ENCODE measurements around the gene SYT7.

Gene SYT7

GRCh38 chr11:61586792-61587430 lies 6.0 kb upstream of the SYT7 start:
- DNase-seq (ENCODE audit: extremely low read depth in 1 of 2, low read depth in 1 of 2) = no peak

GRCh38 chr11:61585115-61585514 lies 4.2 kb upstream of the SYT7 start:
- no peak for DNase-seq (ENCODE audit: extremely low read depth in 1 of 2, low read depth in 1 of 2)

- DNase-seq (ENCODE audit: extremely low read depth in 1 of 2, low read depth in 1 of 2) = no peak
Observed at GRCh38 chr11:61581931-61582330, 1.1 kb upstream of the SYT7 start.

GRCh38 chr11:61580271-61580888 lies 496 bp downstream of the SYT7 start:
- DNase-seq (ENCODE audit: extremely low read depth in 1 of 2, low read depth in 1 of 2) = no peak

- DNase-seq (ENCODE audit: extremely low read depth in 1 of 2, low read depth in 1 of 2) = no peak
Observed at GRCh38 chr11:61579676-61580270, 1.1 kb downstream of the SYT7 start.

GRCh38 chr11:61578819-61579675 lies 1.8 kb downstream of the SYT7 start:
- DNase-seq (ENCODE audit: extremely low read depth in 1 of 2, low read depth in 1 of 2) = no peak

- no peak for DNase-seq (ENCODE audit: extremely low read depth in 1 of 2, low read depth in 1 of 2)
Observed at GRCh38 chr11:61577383-61578118, 3.3 kb downstream of the SYT7 start.

GRCh38 chr11:61575886-61576861 lies 4.7 kb downstream of the SYT7 start:
- DNase-seq (ENCODE audit: extremely low read depth in 1 of 2, low read depth in 1 of 2) = no peak

- DNase-seq (ENCODE audit: extremely low read depth in 1 of 2, low read depth in 1 of 2) = no peak
Observed at GRCh38 chr11:61574611-61575010, 6.3 kb downstream of the SYT7 start.

- no peak for DNase-seq (ENCODE audit: extremely low read depth in 1 of 2, low read depth in 1 of 2)
Observed at GRCh38 chr11:61572913-61573312, 8.0 kb downstream of the SYT7 start.

GRCh38 chr11:61571869-61572268 lies 9.0 kb downstream of the SYT7 start:
- no peak for DNase-seq (ENCODE audit: extremely low read depth in 1 of 2, low read depth in 1 of 2)

GRCh38 chr11:61571337-61571736 lies 9.5 kb downstream of the SYT7 start:
- DNase-seq (ENCODE audit: extremely low read depth in 1 of 2, low read depth in 1 of 2) = no peak

- DNase-seq (ENCODE audit: extremely low read depth in 1 of 2, low read depth in 1 of 2) = no peak
Observed at GRCh38 chr11:61569701-61570100, 11.2 kb downstream of the SYT7 start.

GRCh38 chr11:61569018-61569417 lies 11.9 kb downstream of the SYT7 start:
- no peak for DNase-seq (ENCODE audit: extremely low read depth in 1 of 2, low read depth in 1 of 2)

- peak; percentile 20 to 61 for DNase-seq (ENCODE audit: extremely low read depth in 1 of 2, low read depth in 1 of 2)
Observed at GRCh38 chr11:61567286-61568061, 13.4 kb downstream of the SYT7 start.

- no peak for DNase-seq (ENCODE audit: extremely low read depth in 1 of 2, low read depth in 1 of 2)
Observed at GRCh38 chr11:61564936-61565696, 15.8 kb downstream of the SYT7 start.

GRCh38 chr11:61560751-61561150 lies 20.1 kb downstream of the SYT7 start:
- no peak for DNase-seq (ENCODE audit: extremely low read depth in 1 of 2, low read depth in 1 of 2)

- DNase-seq (ENCODE audit: extremely low read depth in 1 of 2, low read depth in 1 of 2) = no peak
Observed at GRCh38 chr11:61556621-61557020, 24.3 kb downstream of the SYT7 start.
